SK-N-MC (cell line): Measurements from ENCODE around the gene E2F1.

Experiments
- EZH2 ChIP-seq: fragments of 200-600 bp; sonication (generic); IDR thresholded peaks from one replicate; pipeline ENCODE4 v1.6.1; 2017; ENCODE audit warnings: antibody characterized with exemption
- POLR2AphosphoS5 ChIP-seq: IDR thresholded peaks from 2 replicates; pipeline ENCODE4 v1.6.1; 2012; ENCODE audit warnings: mild to moderate bottlenecking, low read depth, low read length, borderline replicate concordance

GRCh38 chr20:33709905-33710541 is 23.8 kb upstream of the E2F1 start:
- TF ChIP-seq EZH2 = no peak
- no peak for TF ChIP-seq POLR2AphosphoS5
